DMS153 treated with DMSO at 0.1 percent for 48 hours (cell line): ENCODE measurements around the gene LDB1.

Experiments
- DNase-seq: peaks from one replicate; lab custom pipeline; 2025; ENCODE audit not compliant: unreplicated experiment; lab: John Stamatoyannopoulos, UW

LDB1 gene

DNA sequence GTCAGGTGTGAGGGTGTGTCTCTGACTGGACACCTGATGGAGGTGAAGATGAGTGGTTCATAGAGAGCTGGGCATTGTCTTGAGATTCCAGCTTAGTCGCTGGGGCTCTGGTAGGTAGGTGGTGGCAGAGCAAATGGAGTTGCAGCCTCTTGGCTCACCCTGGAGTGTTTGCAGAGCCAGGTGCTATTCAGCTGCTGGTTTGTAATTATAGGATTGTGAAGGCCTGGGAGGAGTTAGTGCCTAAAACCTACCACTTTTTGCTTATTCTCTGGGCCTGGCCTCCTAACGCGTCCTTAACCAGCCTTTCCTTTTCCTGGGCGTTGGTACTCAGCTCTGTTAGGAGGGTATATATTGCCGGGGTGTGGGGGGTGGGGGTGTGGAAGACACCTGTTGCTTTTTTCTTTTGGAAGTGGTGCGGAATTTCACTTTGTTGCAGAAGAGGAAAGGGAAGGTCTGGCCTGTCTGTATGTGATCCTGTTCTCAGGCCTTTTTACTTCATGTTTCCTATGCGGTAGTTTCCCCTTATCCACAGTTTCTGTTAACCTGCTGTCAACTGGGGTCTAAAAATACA is 15.9 kb upstream of the LDB1 start:
- DNase-seq, result peak; percentile 41

DNA sequence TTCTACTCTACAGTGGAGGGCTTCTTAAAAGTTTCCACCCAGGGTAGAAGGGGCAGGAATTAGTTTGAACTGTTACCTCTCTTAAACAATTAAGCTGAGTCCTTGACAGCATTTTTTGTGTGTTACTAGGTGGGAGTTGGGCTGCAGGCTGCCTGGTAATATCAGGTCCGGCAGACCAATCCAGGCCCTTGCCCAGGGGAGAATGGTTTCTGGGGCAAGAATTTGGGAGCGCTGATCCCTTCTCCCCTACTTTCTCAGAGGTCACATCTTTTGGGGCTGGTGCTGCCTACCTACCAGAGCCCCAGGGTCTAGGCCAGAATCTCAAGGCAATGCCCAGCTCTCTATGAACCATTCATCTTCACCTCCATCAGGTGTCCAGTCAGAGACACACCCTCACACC is 14.2 kb upstream of the LDB1 start:
- DNase-seq, result no peak

DNA sequence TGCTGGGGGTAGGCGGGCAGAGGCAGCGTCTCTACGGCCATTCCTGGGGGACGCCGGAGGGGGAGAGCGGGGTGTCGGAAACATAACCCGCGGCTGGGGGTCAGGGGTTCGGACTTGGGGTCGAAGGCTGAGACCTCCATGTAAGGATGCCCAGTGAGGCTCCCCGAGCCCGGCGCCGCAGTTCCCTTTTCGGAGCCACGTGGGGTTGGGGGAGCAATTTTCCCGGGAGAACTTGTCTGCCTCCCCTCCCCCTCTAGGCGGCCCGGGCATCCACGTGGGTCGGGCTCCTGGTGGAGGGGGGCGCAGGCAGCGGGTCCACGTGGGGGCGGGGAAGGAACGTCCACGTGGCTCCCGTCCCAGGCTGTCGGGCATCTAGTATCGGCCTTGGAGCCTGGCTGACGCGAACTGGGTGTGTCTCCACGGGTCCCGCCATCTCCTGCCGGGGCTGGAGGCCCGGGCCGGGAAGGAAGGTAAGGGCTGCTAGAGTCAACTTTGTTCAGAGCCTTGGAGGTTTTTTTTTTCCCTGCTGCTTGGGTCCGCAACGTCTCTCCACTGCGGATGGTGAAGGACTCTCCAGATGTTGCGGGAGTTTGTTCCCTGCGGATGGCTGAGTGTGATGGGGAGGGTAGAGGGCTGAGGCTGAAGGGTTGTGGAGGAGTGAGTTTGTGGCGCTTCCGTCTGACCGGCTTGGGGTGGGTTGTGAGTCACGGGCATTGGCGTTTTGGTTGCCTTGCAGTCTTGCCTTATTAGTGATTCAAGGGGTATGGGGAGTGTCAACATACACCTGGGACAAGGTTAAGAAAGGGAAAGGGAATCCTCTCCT is 13.4 kb upstream of the LDB1 start:
- DNase-seq, result no peak

DNA sequence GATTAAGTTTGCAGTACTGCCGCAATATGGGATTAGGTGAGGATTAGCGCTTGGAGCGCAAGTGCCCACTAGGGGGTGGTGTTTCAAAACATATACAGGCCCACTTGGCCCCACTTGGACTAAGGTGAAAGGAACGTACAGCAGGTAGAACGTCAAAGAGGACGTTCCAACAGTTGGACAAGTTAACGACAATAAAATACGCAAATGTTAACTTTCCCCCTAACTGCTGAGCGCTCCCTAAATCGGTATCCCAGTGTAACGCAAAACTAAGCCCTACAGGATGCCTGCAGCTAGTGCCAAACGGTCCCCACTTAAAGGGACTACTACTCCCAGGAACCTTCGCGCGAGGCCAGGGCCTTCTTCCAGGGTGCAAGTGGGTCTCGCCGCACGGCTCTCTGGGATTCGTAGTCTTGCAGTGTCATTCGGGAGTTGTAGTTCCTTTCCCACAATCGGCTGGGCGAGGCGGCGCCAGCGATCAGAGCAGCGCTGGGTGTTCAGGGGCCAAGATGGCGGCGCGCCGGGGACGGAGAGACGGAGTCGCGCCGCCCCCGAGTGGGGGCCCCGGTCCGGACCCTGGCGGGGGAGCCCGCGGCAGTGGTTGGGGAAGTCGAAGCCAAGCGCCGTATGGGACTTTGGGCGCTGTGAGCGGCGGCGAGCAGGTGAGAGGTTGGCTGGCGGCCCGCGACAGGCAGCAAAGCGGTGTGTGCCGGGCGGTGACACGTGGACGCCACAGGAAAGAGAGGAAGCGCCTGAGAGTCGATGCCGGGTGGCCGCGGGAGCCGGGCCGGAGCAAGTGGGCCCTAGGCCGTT is 12.6 kb upstream of the LDB1 start, which contains the start of gene PPRC1:
PPRC1 (plus strand) TSS at position 478 of the 810 bp plus-strand sequence; CDS start at position 507, 29 bp downstream.
- peak; percentile 98 for DNase-seq

DNA sequence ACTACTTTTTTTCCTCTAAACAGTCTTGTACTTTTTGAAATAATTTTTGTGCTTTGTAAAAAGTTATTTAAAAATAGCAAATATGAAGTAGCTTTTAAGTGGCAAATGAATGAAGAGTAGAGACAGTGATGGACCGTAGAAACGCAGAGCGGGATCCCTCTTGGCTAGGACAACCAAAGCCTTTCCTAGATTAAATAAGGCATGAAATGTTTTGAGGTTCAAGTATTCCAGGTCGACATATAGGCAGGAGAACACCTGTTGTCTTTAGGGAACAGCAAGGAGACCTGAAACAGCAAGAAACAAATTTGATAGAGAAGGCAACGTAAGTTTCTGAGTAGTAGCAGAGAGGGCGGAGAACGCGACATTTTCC is 12.0 kb upstream of the LDB1 start:
- no peak for DNase-seq

DNA sequence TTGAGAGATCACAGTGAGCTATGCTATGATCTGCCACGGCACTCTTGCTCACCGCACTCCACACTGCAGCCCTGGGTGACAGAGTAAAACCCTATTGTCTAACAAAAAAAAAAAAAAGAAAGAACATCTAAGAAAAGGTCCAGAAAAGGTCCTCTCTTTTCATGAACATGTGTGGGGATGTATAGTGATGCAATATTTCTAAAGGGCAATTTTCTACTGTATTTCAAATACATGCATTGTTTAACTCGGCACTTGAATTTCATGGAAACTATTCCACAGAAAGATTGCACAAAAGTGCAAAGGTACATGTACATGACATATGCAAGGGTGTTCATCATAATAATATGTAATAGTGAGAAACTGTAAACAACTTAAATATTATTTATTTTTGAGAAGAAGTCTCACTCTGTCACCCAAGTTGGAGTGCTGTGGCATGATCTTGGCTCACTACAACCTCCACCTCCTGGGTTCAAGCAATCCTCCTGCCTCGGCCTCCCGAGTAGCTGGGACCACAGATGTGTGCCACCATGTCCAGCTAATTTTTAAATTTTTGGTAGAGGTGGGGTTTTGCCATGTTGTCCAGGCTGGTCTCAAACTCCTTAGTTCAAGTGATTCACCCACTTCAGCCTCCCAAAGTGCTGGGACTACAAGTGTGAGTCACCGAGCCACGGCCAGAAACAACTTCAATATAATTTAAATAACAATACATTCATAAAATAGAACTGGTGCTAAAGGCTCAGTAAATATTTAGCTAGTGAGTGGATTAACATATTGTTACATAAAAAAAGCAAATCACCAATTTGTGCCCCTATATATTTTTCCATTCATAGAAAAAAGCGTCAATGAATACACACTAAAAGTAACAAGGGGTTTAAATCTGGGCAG is 11.4 kb upstream of the LDB1 start:
- no peak for DNase-seq

DNA sequence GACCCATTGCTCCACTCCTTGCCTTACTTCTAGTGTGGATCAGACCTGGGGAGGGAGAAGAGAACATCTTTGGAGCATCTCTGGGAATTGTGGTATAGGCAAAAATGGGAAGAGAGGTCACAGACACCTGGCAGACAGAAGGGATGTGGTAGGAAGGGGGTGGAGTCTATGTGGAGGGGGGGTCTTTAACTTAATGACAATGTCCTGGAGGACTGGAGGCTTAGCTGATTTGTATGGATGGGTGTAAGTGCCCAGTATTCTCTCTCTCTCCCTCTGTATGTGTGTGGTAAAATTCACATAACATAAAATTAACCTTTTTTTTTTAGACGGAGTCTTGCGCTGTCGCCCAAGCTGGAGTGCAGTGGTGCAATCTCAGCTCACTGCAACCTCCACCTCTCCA is 3.1 kb upstream of the LDB1 start:
- DNase-seq, result no peak

DNA sequence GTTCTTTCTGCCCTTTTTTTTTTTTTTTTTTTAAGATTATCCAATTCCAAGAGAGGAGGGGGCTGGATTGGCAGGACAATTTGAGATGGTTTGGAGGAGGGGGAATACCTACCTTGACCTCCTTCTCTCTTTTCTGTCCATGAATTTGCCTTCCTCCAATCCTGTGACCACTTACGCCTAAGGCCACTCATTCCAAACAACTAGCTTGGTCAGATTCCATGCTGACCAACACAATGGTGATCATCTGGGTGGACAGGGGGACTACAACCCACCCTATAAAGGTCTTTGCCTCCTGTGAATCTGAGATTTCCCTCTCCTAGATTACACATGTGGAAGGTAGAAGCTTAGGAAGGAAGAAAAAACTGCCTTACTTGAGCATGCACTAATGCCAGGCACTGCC is 2.3 kb upstream of the LDB1 start:
- no peak for DNase-seq

DNA sequence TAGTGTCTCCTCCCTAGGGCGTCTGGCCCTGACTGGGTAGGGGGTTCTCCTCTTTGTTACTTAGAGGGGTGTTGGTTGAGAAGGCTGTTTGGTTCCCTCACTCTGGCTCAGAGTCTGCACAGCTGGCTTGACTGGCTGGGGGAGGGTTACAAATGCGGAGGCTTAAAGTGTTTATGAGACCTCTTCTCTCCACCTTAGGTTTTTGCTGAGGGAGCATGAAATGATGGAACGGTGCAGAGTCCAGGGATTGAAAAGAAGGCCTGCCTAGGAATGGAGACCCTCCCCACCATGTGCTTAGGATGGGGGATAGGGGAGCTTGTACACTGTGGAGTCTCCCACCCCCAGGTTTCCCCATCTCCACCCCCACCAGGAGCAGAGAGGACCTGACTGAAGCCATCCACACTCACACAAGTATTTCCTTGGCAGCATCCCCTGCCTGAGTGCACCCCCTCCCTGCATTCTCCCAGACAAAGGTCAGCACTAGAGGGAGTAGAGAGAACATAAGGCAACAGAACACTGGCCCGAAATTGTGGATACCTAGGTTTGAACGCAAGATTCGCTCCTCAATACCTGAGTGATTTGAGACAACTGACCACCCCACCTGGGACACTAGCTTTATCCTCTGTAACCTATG is 1.7 kb upstream of the LDB1 start:
- no peak for DNase-seq

DNA sequence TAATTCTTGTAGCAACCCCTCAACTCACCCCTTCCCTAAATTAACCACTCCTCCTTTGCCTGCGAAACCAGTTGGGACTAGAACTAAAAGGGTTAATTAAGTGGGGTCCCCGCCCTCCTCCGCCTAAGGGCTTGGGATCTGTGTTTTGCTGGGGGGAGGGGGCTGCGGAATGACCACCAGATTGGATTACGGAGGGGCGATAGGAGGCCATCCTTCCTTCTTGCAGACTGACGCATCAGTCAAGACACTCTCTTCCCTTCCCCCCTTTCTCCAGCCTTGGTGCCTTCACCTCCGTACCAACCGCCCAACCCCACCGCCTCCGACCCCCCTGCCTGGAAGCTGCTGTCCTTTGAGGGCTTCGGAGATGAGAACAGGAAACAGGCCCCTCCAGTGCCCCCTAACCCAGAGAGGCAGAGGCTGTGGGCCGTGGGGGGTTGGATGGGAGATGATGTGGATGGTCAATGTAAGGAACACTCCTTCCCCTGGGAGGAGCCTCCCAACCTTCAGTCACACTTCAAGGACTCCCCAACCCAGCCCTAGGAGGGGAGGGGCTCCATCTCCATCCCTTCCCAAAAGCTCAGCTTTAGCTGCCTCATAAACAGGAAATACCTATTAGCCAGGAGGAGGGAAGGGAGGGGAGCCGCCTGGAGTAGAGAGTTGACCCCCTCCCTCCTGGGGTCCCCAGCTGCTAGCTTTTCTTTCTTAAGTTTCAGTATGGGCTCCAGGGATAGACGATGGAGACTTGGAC is 997 bp upstream of the LDB1 start:
- no peak for DNase-seq

DNA sequence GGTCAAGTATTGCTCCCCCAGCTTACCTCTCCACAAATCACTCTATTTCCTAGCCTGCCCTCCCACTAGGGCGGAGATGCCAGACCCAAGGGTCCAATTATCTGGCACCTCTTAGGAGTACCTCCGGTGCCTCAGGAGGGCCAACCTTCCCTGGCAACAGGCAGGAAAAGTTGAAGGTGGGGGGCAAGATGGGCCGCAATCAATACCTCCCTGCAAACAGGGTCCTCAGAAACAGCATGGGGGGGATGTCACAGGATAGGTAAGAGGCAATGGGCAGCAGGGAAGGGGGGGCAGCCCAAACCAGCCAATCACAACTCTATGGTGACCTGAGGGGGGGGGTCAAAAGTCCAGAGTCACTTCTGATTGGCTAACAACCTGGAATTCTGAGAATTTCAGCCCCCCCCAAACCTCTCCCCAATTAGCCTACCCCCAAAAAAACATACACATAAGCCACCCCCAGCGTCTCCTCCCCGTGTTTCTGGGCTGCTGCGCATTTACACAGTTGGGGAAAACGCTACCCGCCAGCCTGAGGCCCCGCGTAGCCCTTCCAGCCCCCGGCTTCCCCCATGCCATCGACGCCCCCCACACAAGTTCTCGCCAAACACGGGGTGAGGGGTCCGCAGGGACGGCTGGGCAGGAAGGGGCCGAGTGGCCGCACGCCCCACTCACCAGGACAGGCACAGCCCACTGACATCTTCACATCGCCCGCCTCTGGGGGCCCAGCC is 589 bp downstream of the LDB1 start:
- peak; percentile 62 for DNase-seq

DNA sequence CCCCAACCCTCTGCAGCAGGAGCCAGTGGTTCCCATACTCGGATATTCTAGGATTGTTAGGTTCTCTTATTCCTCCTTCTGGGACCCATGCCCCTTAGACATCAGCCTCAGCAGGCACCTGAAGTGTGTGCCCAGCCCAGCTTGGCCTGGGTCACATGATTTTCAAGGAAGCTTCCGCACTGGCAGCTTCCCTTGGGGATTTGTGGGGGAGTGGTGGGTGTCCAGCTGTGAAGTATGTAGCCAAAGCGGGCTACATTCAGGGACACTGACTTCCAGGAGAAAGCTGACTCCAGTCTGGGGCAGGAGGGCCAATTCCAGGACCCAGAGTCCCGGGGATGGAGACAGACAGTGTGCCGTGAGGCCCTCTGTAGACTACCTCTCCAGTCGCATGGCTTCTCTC is 1.3 kb downstream of the LDB1 start:
- DNase-seq, result no peak

DNA sequence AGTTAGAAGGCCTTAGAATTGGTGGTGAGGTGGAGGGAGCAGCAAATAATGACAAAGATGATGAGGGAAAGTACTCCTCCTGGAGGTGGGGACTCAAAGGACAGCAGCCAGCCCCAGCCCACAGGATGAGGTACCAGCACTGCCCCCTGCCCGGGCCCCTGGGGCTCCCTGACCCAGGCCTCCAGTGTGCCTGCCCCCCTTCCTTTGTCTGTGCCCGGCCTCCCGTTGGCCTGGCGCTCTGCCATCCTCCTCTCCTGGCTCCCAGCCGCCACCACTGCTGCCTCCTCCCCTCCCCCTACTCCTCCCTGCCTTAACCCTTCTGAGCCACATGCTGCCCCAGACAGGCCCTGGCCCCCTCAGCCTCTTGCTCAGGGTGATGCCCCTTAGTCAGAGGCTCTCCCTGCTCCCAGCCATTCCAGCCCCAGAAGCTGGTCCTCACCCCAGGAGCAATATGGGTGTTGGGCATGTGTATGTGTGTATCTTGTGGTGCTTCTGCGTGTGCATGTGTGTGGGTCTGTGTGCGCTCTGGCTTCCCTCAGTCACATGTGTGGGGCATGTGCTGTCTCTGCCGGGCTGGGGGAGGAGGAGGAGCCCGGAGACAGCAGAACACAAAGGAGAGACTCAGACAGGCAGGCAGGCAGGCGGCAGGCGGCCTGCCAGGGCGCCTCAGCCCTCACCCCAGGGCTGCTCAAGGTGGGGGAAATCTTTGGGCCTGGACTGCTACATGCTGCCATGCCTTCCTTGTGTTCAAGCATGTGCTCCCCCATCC is 2.6 kb downstream of the LDB1 start:
- DNase-seq, result peak; percentile 78

DNA sequence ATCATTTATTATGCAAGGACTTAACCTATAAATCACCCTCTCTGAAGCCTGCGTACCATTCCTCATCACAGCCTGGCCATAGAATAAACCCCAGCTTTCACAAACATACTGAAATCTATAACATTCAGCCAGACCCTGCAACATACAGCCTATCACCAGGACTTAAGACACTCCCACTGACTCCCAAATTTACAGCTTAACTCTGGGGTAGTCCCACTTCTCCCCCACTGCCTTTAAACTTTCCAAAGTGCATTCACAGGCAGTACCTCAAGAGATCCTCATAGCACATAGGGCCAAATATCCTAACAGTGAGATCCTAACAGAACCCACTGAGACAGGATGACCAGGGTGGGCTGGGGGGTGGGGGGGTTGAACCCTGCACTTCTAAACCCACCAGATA is 3.5 kb downstream of the LDB1 start:
- DNase-seq, result no peak

DNA sequence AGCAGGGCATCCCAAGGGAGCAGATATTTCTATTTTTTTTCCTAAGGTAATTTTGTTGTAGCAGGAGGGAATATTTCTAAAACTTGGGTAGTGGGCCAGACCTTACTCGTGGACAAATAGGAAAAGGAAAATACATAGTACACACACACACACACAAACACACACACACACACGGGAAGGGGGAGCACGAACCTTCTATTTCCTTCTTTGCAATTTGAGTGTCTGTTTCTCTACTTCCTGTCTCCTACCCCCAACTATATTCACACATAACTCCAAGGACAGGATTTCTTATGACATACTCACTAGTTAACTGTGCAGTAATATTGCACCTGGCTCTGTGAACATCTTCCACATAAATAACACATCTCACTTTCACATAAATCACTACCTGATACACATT is 4.4 kb downstream of the LDB1 start:
- no peak for DNase-seq

DNA sequence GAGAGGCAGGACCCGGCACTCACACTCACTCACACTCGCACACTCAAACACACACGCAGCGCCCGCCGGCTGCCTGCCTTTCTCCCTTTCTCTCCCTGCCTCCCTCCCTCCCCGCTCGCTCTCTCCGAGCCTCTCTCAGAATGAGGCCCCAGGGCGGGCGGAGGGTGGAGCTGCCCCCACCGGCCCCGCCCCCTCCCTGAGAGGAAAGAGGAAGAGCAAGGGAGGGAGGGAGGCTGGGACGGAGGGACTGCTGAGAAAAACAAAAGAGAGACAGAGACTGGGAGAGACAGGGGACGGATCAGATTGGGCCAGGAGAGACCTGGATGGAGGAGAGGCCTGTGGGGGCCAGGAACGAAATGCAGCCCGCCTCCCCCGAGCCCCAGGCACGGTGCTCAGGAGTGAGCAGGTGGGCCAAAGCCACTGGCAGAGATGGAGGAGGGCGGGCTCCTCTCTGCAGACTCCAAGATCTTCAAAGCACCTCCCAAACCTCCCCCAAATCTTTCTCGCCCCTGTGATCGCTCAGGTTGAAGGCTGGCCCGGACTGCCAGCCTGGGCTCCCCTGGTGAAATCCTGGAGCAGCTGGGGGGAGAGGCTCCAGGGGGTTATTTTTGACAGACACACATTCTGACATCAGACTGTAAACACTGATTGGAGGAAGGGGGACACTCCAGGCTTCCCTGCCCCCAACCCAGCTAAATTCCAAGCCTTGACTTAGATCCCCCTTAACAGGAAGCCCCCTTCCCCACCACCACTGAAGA is 5.1 kb downstream of the LDB1 start:
- peak; percentile 57 for DNase-seq

DNA sequence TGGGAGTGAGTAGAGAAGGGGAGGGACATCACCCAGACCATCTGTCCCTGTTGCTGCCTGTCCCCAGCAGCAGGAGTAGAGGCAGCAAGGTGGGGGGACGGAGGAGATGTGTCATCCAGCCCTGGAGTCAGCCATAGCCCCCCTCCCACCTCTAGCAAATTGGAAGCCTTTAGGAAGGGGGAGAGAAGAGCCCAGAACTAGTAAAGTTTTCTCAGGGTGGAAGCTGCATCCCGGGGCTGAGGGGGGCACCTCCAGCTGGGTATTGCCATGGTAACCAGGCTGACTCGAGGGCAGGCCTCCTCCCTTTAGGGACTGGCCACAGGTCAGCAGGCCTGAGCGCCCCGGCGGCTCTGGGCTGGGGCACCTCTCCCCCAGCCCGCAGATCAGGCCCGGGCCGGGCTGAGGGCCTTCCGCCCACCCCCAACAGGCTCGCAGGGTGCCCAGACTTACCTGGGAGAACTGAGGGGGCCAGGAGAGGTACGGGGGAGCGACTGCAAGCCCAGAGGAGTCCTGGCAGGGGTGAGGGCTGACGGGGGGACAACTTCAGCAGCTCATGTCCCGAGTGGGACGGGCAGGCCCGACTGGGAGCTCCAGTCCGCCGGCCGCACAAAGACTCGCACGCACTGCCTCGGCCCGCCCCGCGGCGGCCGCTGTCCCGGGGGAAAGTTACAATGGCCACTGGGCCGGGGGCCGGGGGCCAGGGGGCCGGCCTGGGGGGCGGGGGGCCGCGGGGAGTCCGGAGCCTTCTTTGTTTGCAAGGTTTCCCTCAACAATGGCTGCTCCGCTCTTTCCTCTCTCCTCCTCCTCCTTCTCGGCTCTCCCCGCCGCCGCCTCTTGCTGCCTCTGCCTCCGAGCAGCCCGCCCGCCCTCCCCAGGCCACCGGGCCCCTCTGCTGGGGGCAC is 6.0 kb downstream of the LDB1 start:
- no peak for DNase-seq
